H9 (cell line): ENCODE data around the gene FUT8. TPM values are rescaled to one million over a fixed set of nuclear protein-coding genes. Genes with fewer than 3 reads are reported as not detected.

ENCODE experiments used
- DNase-seq: peaks from one replicate; pipeline ENCODE4 v3.0.0-alpha.2; 2017
- H2AFZ ChIP-seq: one replicate; pipeline ENCODE4 v1.6.1; 2013; ENCODE audit warnings: mild to moderate bottlenecking, low read length, control low read depth, moderate library complexity
- H2AK5ac ChIP-seq: 2 replicates; pipeline ENCODE4 v1.6.1; 2013; ENCODE audit warnings: low read length, control low read depth, mixed read lengths; ENCODE audit not compliant: insufficient read length
- H2BK120ac ChIP-seq: one replicate; pipeline ENCODE4 v1.6.1; 2013; ENCODE audit warnings: low read depth, mild to moderate bottlenecking, low read length, control low read depth, inconsistent platforms; ENCODE audit not compliant: poor library complexity, severe bottlenecking
- H2BK12ac ChIP-seq: 2 replicates; pipeline ENCODE4 v1.6.1; 2013; ENCODE audit warnings: low read length, control low read depth, mixed read lengths, low read depth; ENCODE audit not compliant: insufficient read length
- H2BK15ac ChIP-seq: 2 replicates; pipeline ENCODE4 v1.6.1; 2013; ENCODE audit warnings: low read depth, low read length, control low read depth
- H2BK20ac ChIP-seq: one replicate; pipeline ENCODE4 v1.6.1; 2013; ENCODE audit warnings: low read depth, mild to moderate bottlenecking, low read length, control low read depth, inconsistent platforms; ENCODE audit not compliant: poor library complexity, severe bottlenecking
- H2BK5ac ChIP-seq: 2 replicates; pipeline ENCODE4 v1.6.1; 2013; ENCODE audit warnings: low read length, control low read depth, mixed read lengths; ENCODE audit not compliant: insufficient read length
- H3K14ac ChIP-seq: 2 replicates; pipeline ENCODE4 v1.6.1; 2013; ENCODE audit warnings: low read length, control low read depth; ENCODE audit not compliant: insufficient read depth
- H3K18ac ChIP-seq: 2 replicates; pipeline ENCODE4 v1.6.1; 2013; ENCODE audit warnings: low read depth, mild to moderate bottlenecking, mixed read lengths, low read length, control low read depth; ENCODE audit not compliant: insufficient read length
- H3K23ac ChIP-seq: 2 replicates; pipeline ENCODE4 v1.6.1; 2013; ENCODE audit warnings: low read length, control low read depth, mixed read lengths, low read depth; ENCODE audit not compliant: insufficient read length
- H3K23me2 ChIP-seq: 2 replicates; pipeline ENCODE4 v1.6.1; 2013; ENCODE audit warnings: low read depth, mild to moderate bottlenecking, mixed read lengths, low read length, control low read depth; ENCODE audit not compliant: insufficient read length, poor library complexity, severe bottlenecking
- H3K27ac ChIP-seq: 2 replicates; pipeline ENCODE4 v1.5.1; 2013; ENCODE audit warnings: low read length, control low read depth, mixed read lengths, low read depth; ENCODE audit not compliant: insufficient read length
- H3K27me3 ChIP-seq: 2 replicates; pipeline ENCODE4 v1.6.1; 2013; ENCODE audit warnings: low read length, control low read depth, inconsistent platforms; ENCODE audit not compliant: insufficient read depth
- H3K4ac ChIP-seq: 2 replicates; pipeline ENCODE4 v1.6.1; 2013; ENCODE audit warnings: low read depth, mild to moderate bottlenecking, control low read depth, inconsistent platforms, low read length, moderate library complexity
- H3K4me1 ChIP-seq: 2 replicates; pipeline ENCODE4 v1.6.1; 2013; ENCODE audit warnings: low read length, control low read depth, inconsistent platforms; ENCODE audit not compliant: insufficient read depth
- H3K4me2 ChIP-seq: 2 replicates; pipeline ENCODE4 v1.6.1; 2013; ENCODE audit warnings: low read length, control low read depth, mixed read lengths; ENCODE audit not compliant: insufficient read length, insufficient read depth
- H3K56ac ChIP-seq: 2 replicates; pipeline ENCODE4 v1.6.1; 2013; ENCODE audit warnings: low read depth, mild to moderate bottlenecking, mixed read lengths, low read length, control low read depth; ENCODE audit not compliant: insufficient read length
- H3K79me1 ChIP-seq: 2 replicates; pipeline ENCODE4 v1.6.1; 2013; ENCODE audit warnings: low read depth, mild to moderate bottlenecking, moderate library complexity, low read length, control low read depth, inconsistent platforms; ENCODE audit not compliant: insufficient read depth, poor library complexity, severe bottlenecking
- H3K79me2 ChIP-seq: 2 replicates; pipeline ENCODE4 v1.6.1; 2013; ENCODE audit warnings: low read length, control low read depth, inconsistent platforms; ENCODE audit not compliant: insufficient read depth
- H3K9ac ChIP-seq: 2 replicates; pipeline ENCODE4 v1.6.1; 2013; ENCODE audit warnings: low read length, control low read depth, mixed read lengths; ENCODE audit not compliant: insufficient read length; ENCODE audit errors: extremely low read depth
- H3K9me3 ChIP-seq: one replicate; pipeline ENCODE4 v1.6.1; 2013; ENCODE audit warnings: low read depth, low read length, inconsistent platforms; ENCODE audit not compliant: control insufficient read depth
- H3T11ph ChIP-seq: one replicate; pipeline ENCODE4 v1.6.1; 2013; ENCODE audit warnings: mild to moderate bottlenecking, low read length, control low read depth, inconsistent platforms
- H4K20me1 ChIP-seq: one replicate; pipeline ENCODE4 v1.6.1; 2013; ENCODE audit not compliant: control insufficient read depth, insufficient read length, insufficient read depth
- H4K5ac ChIP-seq: 2 replicates; pipeline ENCODE4 v1.6.1; 2013; ENCODE audit warnings: low read depth, mild to moderate bottlenecking, mixed read lengths, low read length, control low read depth; ENCODE audit not compliant: insufficient read length
- H4K8ac ChIP-seq: replicated peaks from 2 replicates; pipeline ENCODE4 v1.6.1; 2013; ENCODE audit warnings: low read length, control low read depth, mixed read lengths, low read depth; ENCODE audit not compliant: insufficient read length
- H4K91ac ChIP-seq: 2 replicates; pipeline ENCODE4 v1.6.1; 2013; ENCODE audit warnings: low read depth, mild to moderate bottlenecking, moderate library complexity, mixed read lengths, low read length, control low read depth; ENCODE audit not compliant: insufficient read length
- H3K27ac Mint-ChIP-seq, 3 experiments: 2 replicates in 2 of 3; 3 replicates in 1 of 3; pipeline ENCODE4 v1.8.0; 2020 to 2021; ENCODE audit warnings: mixed read lengths in 3 of 3, mild to moderate bottlenecking in 1 of 3, moderate library complexity in 1 of 3
- H3K27me3 Mint-ChIP-seq: 2 replicates; pipeline ENCODE4 v1.8.0; 2021; ENCODE audit warnings: low read depth, mild to moderate bottlenecking, moderate library complexity, mixed read lengths
- H3K36me3 Mint-ChIP-seq, 3 experiments: 2 replicates in 2 of 3; 3 replicates in 1 of 3; pipeline ENCODE4 v1.8.0; 2020 to 2021; ENCODE audit warnings: low read depth in 3 of 3, mixed read lengths in 3 of 3; ENCODE audit not compliant: insufficient read depth in 1 of 3
- H3K4me1 Mint-ChIP-seq, 2 experiments: 2 replicates each; pipeline ENCODE4 v1.8.0; 2020; ENCODE audit warnings: mixed read lengths in 2 of 2
- H3K4me3 Mint-ChIP-seq, 2 experiments: 2 replicates in 1 of 2; 3 replicates in 1 of 2; pipeline ENCODE4 v1.8.0; 2020 to 2021; ENCODE audit warnings: mild to moderate bottlenecking in 2 of 2, mixed read lengths in 2 of 2, moderate library complexity in 1 of 2
- H3K9me3 Mint-ChIP-seq, 2 experiments: 2 replicates in 1 of 2; 3 replicates in 1 of 2; pipeline ENCODE4 v1.8.0; 2020; ENCODE audit warnings: mild to moderate bottlenecking in 2 of 2, mixed read lengths in 2 of 2, moderate library complexity in 1 of 2
- CTCF ChIP-seq: fragments of 200-600 bp; sonication (generic); conservative IDR thresholded peaks from 3 replicates; pipeline ENCODE4 v1.8.0; 2021; ENCODE audit warnings: antibody characterized with exemption, mild to moderate bottlenecking
- WGBS: extraction: QIAGEN DNeasy Blood & Tissue Kit; methylation state at CpG from one replicate; pipeline ENCODE4 v1.1.7; 2013; ENCODE audit warnings: missing lambda C conversion rate, low lambda C conversion rate, mixed read lengths; ENCODE audit not compliant: insufficient read length; ENCODE audit errors: extremely low coverage; 5-methylcytosine and 5-hydroxymethylcytosine counted together
- total RNA-seq: library from RNA; stranded (reverse); gene quantifications from 2 replicates; pipeline ENCODE4 v1.2.1, GENCODE V29; 2021

Gene FUT8
- total RNA-seq, 1 experiment from 2014 or later = 44.3 TPM

GRCh38 chr14:65433157-65433556, 20.6 kb downstream of the FUT8 start:
- no peak overlapping the region; a peak in 1 of 7 replicates for H3K27ac Mint-ChIP-seq
- H4K8ac ChIP-seq = no peak overlapping the region

More at GRCh38 chr14:65433157-65433556, 20.6 kb downstream of the FUT8 start:
- Mint-ChIP-seq H3K36me3 (peaks cover 3 to 14% (median 13%) of the 10 kb centered on the region in 3 experiments; a peak in 6 of 7 replicates), H3K4me3 (no peak overlapping the region), H3K27me3 (no peaks in the 10 kb centered on the region), H3K4me1 (peaks cover 31 to 42% of the 10 kb centered on the region in 2 experiments), H3K9me3 (peaks cover 8 to 11% of the 10 kb centered on the region in 2 experiments)
- no peak overlapping the region for H2BK20ac ChIP-seq
- no peak overlapping the region for H3K23ac ChIP-seq
- H3K79me1 ChIP-seq = no peaks in the 10 kb centered on the region
- no peak overlapping the region for H4K5ac ChIP-seq
- no peaks in the 10 kb centered on the region for H3K27me3 ChIP-seq
- no peak overlapping the region for H2BK12ac ChIP-seq
- TF ChIP-seq CTCF = no peak
- H3K23me2 ChIP-seq = no peaks in the 10 kb centered on the region
- H2BK120ac ChIP-seq = no peak overlapping the region
- H2BK15ac ChIP-seq = no peak overlapping the region
- H3K14ac ChIP-seq = no peak overlapping the region
- H3K4me1 ChIP-seq = 0 out of 2 replicates have a peak, but pooled peaks cover 2% of the 10 kb centered on the region
- no peak overlapping the region for H3K18ac ChIP-seq
- no peaks in the 10 kb centered on the region for H3K9me3 ChIP-seq
- no peaks in the 10 kb centered on the region for H4K20me1 ChIP-seq
- DNase-seq = no peak
- no peak overlapping the region for H2AFZ ChIP-seq
- H2AK5ac ChIP-seq = no peak overlapping the region
- no peak overlapping the region for H3K4me2 ChIP-seq
- no peak overlapping the region for H2BK5ac ChIP-seq
- no peaks in the 10 kb centered on the region for H3K79me2 ChIP-seq
- no peak overlapping the region for H3K27ac ChIP-seq
- H3K9ac ChIP-seq = no peak overlapping the region
- H3K56ac ChIP-seq = no peak overlapping the region
- H3K4ac ChIP-seq = no peak overlapping the region
- H3T11ph ChIP-seq = no peak overlapping the region
- no peak overlapping the region for H4K91ac ChIP-seq
- WGBS = no CpG with 5 or more reads among the region's 2 CpGs
